ENCODE results near the gene NPAS3.

NPAS3 gene

DNA sequence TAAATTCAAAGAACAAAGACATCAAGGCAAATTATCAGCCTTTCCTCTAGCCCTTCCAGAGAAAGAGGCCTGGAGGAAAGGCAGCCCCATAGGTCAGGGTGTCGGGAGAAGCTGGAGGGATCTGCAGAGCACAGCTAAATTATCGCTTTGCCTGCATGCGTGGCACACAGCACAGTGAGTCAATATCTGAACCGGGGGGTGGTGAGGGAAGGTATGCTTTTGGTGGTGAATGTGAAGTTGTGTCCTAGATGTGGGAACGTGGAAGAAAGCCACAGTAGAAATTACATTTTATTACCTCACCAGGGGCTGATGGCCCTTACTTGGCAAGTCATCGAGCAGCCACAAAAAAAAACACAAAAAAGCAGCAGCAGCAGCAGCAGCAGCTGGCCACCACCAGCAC is 769.0 kb downstream of the NPAS3 start:
- TF ChIP-seq ZNF138 (tag by site-specific recombination; IDR thresholded peaks at IDR 0.05; ENCODE audit: borderline replicate concordance) (no peak), ZNF354C (tag by site-specific recombination; IDR thresholded peaks at IDR 0.05; ENCODE audit: borderline replicate concordance, low read depth) (no peak), ZNF324 (tag by site-specific recombination; IDR thresholded peaks at IDR 0.05) (no peak), SCRT1 (tag by site-specific recombination; IDR thresholded peaks at IDR 0.05; ENCODE audit: borderline replicate concordance) (no peak), SETDB1 (IDR thresholded peaks at IDR 0.05; ENCODE audit: insufficient read length, low read length) (no peak), ZNF558 (tag by site-specific recombination; IDR thresholded peaks at IDR 0.05) (no peak), ZNF280D (tag by site-specific recombination; IDR thresholded peaks at IDR 0.05) (no peak), ZNF701 (tag by site-specific recombination; IDR thresholded peaks at IDR 0.05) (no peak), ZNF157 (tag by site-specific recombination; IDR thresholded peaks at IDR 0.05) (no peak), ZNF549 (tag by site-specific recombination; IDR thresholded peaks at IDR 0.05) (no peak), ZNF555 (tag by site-specific recombination; conservative IDR thresholded peaks at IDR 0.05) (no peak), ZFP41 (tag by site-specific recombination; IDR thresholded peaks at IDR 0.05; ENCODE audit: borderline replicate concordance) (no peak)
- TF ChIP-seq, protein P1, sequence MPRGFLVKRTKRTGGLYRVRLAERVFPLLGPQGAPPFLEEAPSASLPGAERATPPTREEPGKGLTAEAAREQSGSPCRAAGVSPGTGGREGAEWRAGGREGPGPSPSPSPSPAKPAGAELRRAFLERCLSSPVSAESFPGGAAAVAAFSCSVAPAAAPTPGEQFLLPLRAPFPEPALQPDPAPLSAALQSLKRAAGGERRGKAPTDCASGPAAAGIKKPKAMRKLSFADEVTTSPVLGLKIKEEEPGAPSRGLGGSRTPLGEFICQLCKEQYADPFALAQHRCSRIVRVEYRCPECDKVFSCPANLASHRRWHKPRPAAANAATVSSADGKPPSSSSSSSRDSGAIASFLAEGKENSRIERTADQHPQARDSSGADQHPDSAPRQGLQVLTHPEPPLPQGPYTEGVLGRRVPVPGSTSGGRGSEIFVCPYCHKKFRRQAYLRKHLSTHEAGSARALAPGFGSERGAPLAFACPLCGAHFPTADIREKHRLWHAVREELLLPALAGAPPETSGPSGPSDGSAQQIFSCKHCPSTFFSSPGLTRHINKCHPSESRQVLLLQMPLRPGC (tag by site-specific recombination; IDR thresholded peaks at IDR 0.05), result no peak
- ChIA-PET POLR2A (no interaction called here), CTCF (interaction anchor here (1.1 kb wide), 1 partner anchor 12 kb away, joined by 4 read pairs; no protein-coding TSS in a partner anchor)

DNA sequence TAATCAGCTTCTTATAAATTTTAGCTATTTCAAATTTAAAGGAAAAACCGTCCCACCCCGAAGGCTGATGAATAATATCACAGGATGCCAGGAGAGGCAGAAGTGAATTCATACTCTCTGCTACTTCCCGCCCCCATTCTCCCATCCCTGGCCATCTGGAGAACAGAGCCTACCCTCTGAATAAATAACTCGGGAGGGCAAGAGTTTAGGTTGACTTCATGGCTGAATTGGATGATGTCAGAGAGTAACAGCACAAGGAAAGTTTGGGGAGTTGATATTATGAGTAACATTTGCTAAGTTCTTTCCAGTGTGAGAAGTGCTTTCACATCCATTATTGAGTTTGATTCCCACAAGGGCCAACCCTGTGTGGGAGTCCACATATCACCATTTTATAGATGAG is 770.6 kb downstream of the NPAS3 start:
- ChIA-PET POLR2A (no interaction called here), CTCF (interaction anchor here (1.0 kb wide), 1 partner anchor 49 kb away, joined by 3 read pairs; no protein-coding TSS in a partner anchor)
- TF ChIP-seq ZIC2 (tag by site-specific recombination; IDR thresholded peaks at IDR 0.05), result no peak
- no peak for TF ChIP-seq BCL11A (tag by site-specific recombination; IDR thresholded peaks at IDR 0.05; ENCODE audit: low read depth)
- TF ChIP-seq ZNF747 (tag by site-specific recombination; IDR thresholded peaks at IDR 0.05), result no peak
- no peak for TF ChIP-seq ZNF416 (tag by site-specific recombination; IDR thresholded peaks at IDR 0.05)
- TF ChIP-seq ZNF530 (tag by site-specific recombination; IDR thresholded peaks at IDR 0.05; ENCODE audit: low read depth), result no peak
- no peak for TF ChIP-seq ZSCAN23 (tag by site-specific recombination; IDR thresholded peaks at IDR 0.05)
- no peak for TF ChIP-seq ZNF521 (tag by site-specific recombination; IDR thresholded peaks at IDR 0.05)
- TF ChIP-seq ZNF274 (IDR thresholded peaks at IDR 0.05; ENCODE audit: low read length), result no peak
- TF ChIP-seq ZNF274 (tag by site-specific recombination; IDR thresholded peaks at IDR 0.05; ENCODE audit: borderline replicate concordance), result no peak
- TF ChIP-seq ZNF398 (tag by site-specific recombination; IDR thresholded peaks at IDR 0.05), result no peak
- TF ChIP-seq MZF1 (tag by site-specific recombination; IDR thresholded peaks at IDR 0.05; ENCODE audit: borderline replicate concordance), result no peak
- TF ChIP-seq ZNF18 (tag by site-specific recombination; IDR thresholded peaks at IDR 0.05), result no peak
- no peak for TF ChIP-seq ZNF658 (tag by site-specific recombination; IDR thresholded peaks at IDR 0.05)
- TF ChIP-seq ZNF169 (tag by site-specific recombination; IDR thresholded peaks at IDR 0.05), result no peak
- TF ChIP-seq ZNF473 (tag by site-specific recombination; IDR thresholded peaks at IDR 0.05), result no peak
- TF ChIP-seq FEZF1 (tag by site-specific recombination; IDR thresholded peaks at IDR 0.05), result no peak
- TF ChIP-seq ZNF37A (tag by site-specific recombination; IDR thresholded peaks at IDR 0.05), result no peak
- no peaks in the 10 kb centered on the region for H3K9me3 ChIP-seq (ENCODE audit: control insufficient read depth, insufficient read depth, low read depth, low read length)
- no peak overlapping the region for H3K4me3 ChIP-seq (ENCODE audit: low read depth, low read length)
- H3K27ac ChIP-seq (ENCODE audit: extremely low read depth, low read depth, low read length), result no peak overlapping the region
- H3K36me3 ChIP-seq (ENCODE audit: control insufficient read depth in 2 of 2, insufficient read depth in 1 of 2, low read length in 2 of 2), result no peaks in the 10 kb centered on the region
- no peaks in the 10 kb centered on the region; the same call in 1 of the 2 replicates for H3K4me1 ChIP-seq (ENCODE audit: control insufficient read depth, insufficient read depth, low read length)

More for the DNA sequence above, 769.0 kb downstream of the NPAS3 start:
- H3K4me3 ChIP-seq (ENCODE audit: low read depth, low read length), result no peak overlapping the region
- H3K36me3 ChIP-seq (ENCODE audit: control insufficient read depth in 2 of 2, insufficient read depth in 1 of 2, low read length in 2 of 2), result no peaks in the 10 kb centered on the region
- H3K9me3 ChIP-seq (ENCODE audit: control insufficient read depth, insufficient read depth, low read depth, low read length), result no peaks in the 10 kb centered on the region
- no peaks in the 10 kb centered on the region; the same call in 1 of the 2 replicates for H3K4me1 ChIP-seq (ENCODE audit: control insufficient read depth, insufficient read depth, low read length)
- H3K27ac ChIP-seq (ENCODE audit: extremely low read depth, low read depth, low read length), result no peak overlapping the region
